HepG2 (cell line): ENCODE results near the gene SULT1E1. TPM values are rescaled to one million over a fixed set of nuclear protein-coding genes. Genes with fewer than 3 reads are reported as not detected.
A peak's percentile ranks its signal among the peaks of the same experiment; 100 is the strongest.

Experiments used
- ATAD3A ChIP-seq: sonication (generic); formaldehyde crosslinking; IDR thresholded peaks from 2 replicates; pipeline ENCODE4 v1.4.0; 2020; ENCODE audit warnings: missing genetic modification reagents
- ATF4 ChIP-seq, 2 experiments: fragments of 450-650 bp in 1 of 2; sonication (generic) in 1 of 2; formaldehyde crosslinking; IDR thresholded peaks; 2 replicates each; pipeline versions ENCODE4 v1.5.0 to v1.8.0; 2020 to 2022; ENCODE audit warnings: mild to moderate bottlenecking in 1 of 2, missing genetic modification reagents in 1 of 2
- CEBPG ChIP-seq: IDR thresholded peaks from 2 replicates; pipeline ENCODE4 v1.6.1; 2016
- DPF2 ChIP-seq: sonication (generic); formaldehyde crosslinking; IDR thresholded peaks from 2 replicates; pipeline ENCODE4 v1.4.0; 2020; ENCODE audit warnings: mild to moderate bottlenecking, low read depth, missing genetic modification reagents, borderline replicate concordance
- FOXK1 ChIP-seq: sonication (generic); formaldehyde crosslinking; IDR thresholded peaks from 2 replicates; pipeline ENCODE4 v1.4.0; 2020; ENCODE audit warnings: low read depth, missing genetic modification reagents, borderline replicate concordance
- GATAD2A ChIP-seq: IDR thresholded peaks from 2 replicates; pipeline ENCODE4 v1.6.1; 2016
- HINFP ChIP-seq: sonication (generic); formaldehyde crosslinking; IDR thresholded peaks from 2 replicates; pipeline ENCODE4 v1.4.0; 2020; ENCODE audit warnings: low read depth, mild to moderate bottlenecking, missing genetic modification reagents
- IKZF1 ChIP-seq: fragments of 450-650 bp; IDR thresholded peaks from 2 replicates; pipeline ENCODE4 v1.7.1; 2016
- KAT7 ChIP-seq: IDR thresholded peaks from 2 replicates; pipeline ENCODE4 v1.6.1; 2018; ENCODE audit warnings: borderline replicate concordance, missing compliant biosample characterization
- MAFG ChIP-seq: sonication (generic); formaldehyde crosslinking; IDR thresholded peaks from 2 replicates; pipeline ENCODE4 v1.5.1; 2020; ENCODE audit warnings: mild to moderate bottlenecking, missing genetic modification reagents
- PAX8 ChIP-seq: sonication (generic); formaldehyde crosslinking; IDR thresholded peaks from 2 replicates; pipeline ENCODE4 v1.8.0; 2022; ENCODE audit warnings: mild to moderate bottlenecking, missing genetic modification reagents, borderline replicate concordance
- PBX2 ChIP-seq: IDR thresholded peaks from 2 replicates; pipeline ENCODE4 v1.6.1; 2016; ENCODE audit warnings: control low read depth
- SIX4 ChIP-seq: sonication (generic); formaldehyde crosslinking; IDR thresholded peaks from 2 replicates; pipeline ENCODE4 v1.4.0; 2020; ENCODE audit warnings: missing genetic modification reagents
- SP1 ChIP-seq, 2 experiments: fragments of 450-650 bp in 1 of 2; sonication (generic) in 1 of 2; formaldehyde crosslinking in 1 of 2; IDR thresholded peaks; 2 replicates each; pipeline versions ENCODE4 v1.4.0 to v1.6.1; 2016 to 2020; ENCODE audit warnings: missing genetic modification reagents in 1 of 2
- SP4 ChIP-seq: sonication (generic); formaldehyde crosslinking; IDR thresholded peaks from 2 replicates; pipeline ENCODE4 v1.8.1; 2023; ENCODE audit warnings: mild to moderate bottlenecking, missing genetic modification reagents
- STAT6 ChIP-seq: sonication (generic); formaldehyde crosslinking; IDR thresholded peaks from 2 replicates; pipeline ENCODE4 v1.4.0; 2020; ENCODE audit warnings: missing genetic modification reagents, mild to moderate bottlenecking, borderline replicate concordance
- TARDBP ChIP-seq: sonication (generic); formaldehyde crosslinking; IDR thresholded peaks from 2 replicates; pipeline ENCODE4 v1.8.0; 2022; ENCODE audit warnings: mild to moderate bottlenecking, missing genetic modification reagents
- TBX2 ChIP-seq: sonication (generic); formaldehyde crosslinking; IDR thresholded peaks from 2 replicates; pipeline ENCODE4 v1.5.0; 2020; ENCODE audit warnings: missing genetic modification reagents, mild to moderate bottlenecking, borderline replicate concordance
- TBX3 ChIP-seq: fragments of 450-650 bp; IDR thresholded peaks from 2 replicates; pipeline ENCODE4 v1.6.1; 2017; ENCODE audit warnings: antibody characterized with exemption, mild to moderate bottlenecking, inconsistent platforms, borderline replicate concordance
- ZBTB42 ChIP-seq: sonication (generic); formaldehyde crosslinking; IDR thresholded peaks from 2 replicates; pipeline ENCODE4 v1.5.0; 2020; ENCODE audit warnings: mild to moderate bottlenecking, missing genetic modification reagents
- ZNF3 ChIP-seq: IDR thresholded peaks from 2 replicates; pipeline ENCODE4 v1.7.0; 2017; ENCODE audit warnings: inconsistent platforms
- ZNF333 ChIP-seq: sonication (generic); formaldehyde crosslinking; IDR thresholded peaks from 2 replicates; pipeline ENCODE4 v1.4.0; 2020; ENCODE audit warnings: mild to moderate bottlenecking, missing genetic modification reagents, borderline replicate concordance
- ZNF343 ChIP-seq: sonication (generic); formaldehyde crosslinking; IDR thresholded peaks from 2 replicates; pipeline ENCODE4 v1.4.0; 2020; ENCODE audit warnings: mild to moderate bottlenecking, missing genetic modification reagents
- ZNF510 ChIP-seq: sonication (generic); formaldehyde crosslinking; IDR thresholded peaks from 2 replicates; pipeline ENCODE4 v1.4.0; 2020; ENCODE audit warnings: low read depth, mild to moderate bottlenecking, missing genetic modification reagents
- ZNF543 ChIP-seq: sonication (generic); formaldehyde crosslinking; IDR thresholded peaks from 2 replicates; pipeline ENCODE4 v1.4.0; 2020; ENCODE audit warnings: mild to moderate bottlenecking, missing genetic modification reagents
- ZNF781 ChIP-seq: sonication (generic); formaldehyde crosslinking; IDR thresholded peaks from 2 replicates; pipeline ENCODE4 v1.5.1; 2020; ENCODE audit warnings: borderline replicate concordance, mild to moderate bottlenecking, missing genetic modification reagents; ENCODE audit errors: not compliant biosample characterization
- polyA plus RNA-seq, 8 experiments: library from polyadenylated mRNA; depleted of rRNA in 3 of 8; stranded (reverse) in 7 of 8; unstranded in 1 of 8; fragments of >200 nt; fragmentation: Illumina TruSeq in 4 of 8; extraction: Trizol in 4 of 8; gene quantifications; 2 replicates each; pipeline versions ENCODE4 v1.2.1 to v1.2.3, GENCODE V29; 2011 to 2016; ENCODE audit warnings: low read depth in 4 of 8, missing spikeins in 1 of 8, mixed read lengths in 1 of 8; ENCODE audit not compliant: insufficient read depth in 1 of 8
- total RNA-seq, 5 experiments: library from RNA; depleted of rRNA; stranded (reverse); fragments of >200 nt; fragmentation: Illumina TruSeq; extraction: Trizol; gene quantifications; 2 replicates each; pipeline ENCODE4 v1.2.3, GENCODE V29; 2016; ENCODE audit warnings: low read depth in 1 of 5

SULT1E1 gene
- total and polyA plus RNA-seq, 2 of the 13 experiments (the other 11 are each of a cell fraction or from before 2014, with no cell fraction given) = 1.7 to 3.9 TPM

- TF ChIP-seq ATF4 (CRISPR knock-in tag; IDR thresholded peaks at IDR 0.05) (no peak), ZNF543 (CRISPR knock-in tag) (no peak), HINFP (no peak), FOXK1 (CRISPR knock-in tag) (no peak), ZNF510 (no peak), PAX8 (CRISPR knock-in tag) (no peak), STAT6 (CRISPR knock-in tag) (no peak), DPF2 (CRISPR knock-in tag) (no peak), TBX2 (peak; percentile 46; the same call in 1 of the 2 replicates), SP1 (IDR thresholded peaks at IDR 0.05) (no peak), SP1 (CRISPR knock-in tag; IDR thresholded peaks at IDR 0.05) (no peak), TBX3 (no peak), ZBTB42 (CRISPR knock-in tag) (no peak), TARDBP (no peak; the same call in 1 of the 2 replicates), PBX2 (CRISPR knock-in tag) (no peak), ZNF3 (CRISPR knock-in tag) (no peak), ZNF333 (CRISPR knock-in tag) (no peak), ZNF343 (CRISPR knock-in tag) (no peak), MAFG (no peak), ZNF781 (no peak), GATAD2A (CRISPR knock-in tag) (no peak; the same call in none of the 2 replicates), ATAD3A (CRISPR knock-in tag) (no peak), KAT7 (CRISPR knock-in tag) (no peak), CEBPG (0 out of 2 replicates have a peak, but pooled peaks have one; percentile 12), SP4 (CRISPR knock-in tag) (no peak), SIX4 (CRISPR knock-in tag) (no peak), IKZF1 (no peak)
Measured at GRCh38 chr4:69830560-69831269, 29.2 kb downstream of the SULT1E1 start (continued).
